ENCODE measurements around the gene EPN2. TPM values are rescaled to one million over a fixed set of nuclear protein-coding genes. Genes with fewer than 3 reads are reported as not detected.
A peak's percentile ranks its signal among the peaks of the same experiment; 100 is the strongest.

Gene EPN2
- total RNA-seq, 1 donor from 2014 or later, result 7.9 TPM

GRCh38 chr17:19361326-19361725 lies 124.2 kb downstream of the EPN2 start:
- Mint-ChIP-seq H3K27ac (no peak overlapping the region), H3K27me3 (peaks cover 17% of the 10 kb centered on the region), H3K36me3 (ENCODE audit: low read depth) (no peaks in the 10 kb centered on the region), H3K4me1 (peaks cover 11% of the 10 kb centered on the region), H3K4me3 (peak overlapping the region; percentile 42), H3K9me3 (no peaks in the 10 kb centered on the region)
- no peak for DNase-seq
- intact Hi-C loops (cut with micrococcal nuclease), result loop anchor here (5.0 kb wide), 1 partner anchor 286 kb away; the partner anchor contains the start of gene ALDH3A2

GRCh38 chr17:19361944-19362276 lies 124.7 kb downstream of the EPN2 start:
- H3K4me3 Mint-ChIP-seq, result peak overlapping the region; percentile 91
- H3K27ac Mint-ChIP-seq, result no peak overlapping the region
- H3K4me1 Mint-ChIP-seq, result peaks cover 12% of the 10 kb centered on the region
- peaks cover 17% of the 10 kb centered on the region for H3K27me3 Mint-ChIP-seq
- DNase-seq, result no peak
- no peaks in the 10 kb centered on the region for H3K36me3 Mint-ChIP-seq (ENCODE audit: low read depth)
- no peaks in the 10 kb centered on the region for H3K9me3 Mint-ChIP-seq
- intact Hi-C loops (cut with micrococcal nuclease), result loop anchor here (1.0 to 5.0 kb wide), 5 partner anchors 16 to 405 kb away; partner anchors contain the start of genes ALDH3A2 and MAPK7

GRCh38 chr17:19362277-19363113 lies 125.3 kb downstream of the EPN2 start, which contains the start of gene B9D1:
TSS of gene B9D1 (minus strand) at chr17:19362723. CDS start at chr17:19362569, 154 bp downstream.
- DNase-seq, result peak; percentile 97
- Mint-ChIP-seq H3K36me3 (ENCODE audit: low read depth) (no peaks in the 10 kb centered on the region), H3K4me3 (peak within 1 kb of the TSS; percentile 91), H3K27ac (peak within 1 kb of the TSS; percentile 58), H3K9me3 (no peaks in the 10 kb centered on the region), H3K27me3 (peaks cover 15% of the 10 kb centered on the region), H3K4me1 (peaks cover 15% of the 10 kb centered on the region)
- intact Hi-C loops (cut with micrococcal nuclease), result loop anchor here (1.0 to 5.0 kb wide), 5 partner anchors 16 to 404 kb away; partner anchors contain the start of genes ALDH3A2 and MAPK7

GRCh38 chr17:19363114-19363438 lies 125.9 kb downstream of the EPN2 start:
- intact Hi-C loops (cut with micrococcal nuclease), result loop anchor here (2.0 to 5.0 kb wide), 3 partner anchors 144 to 404 kb away; partner anchors contain the start of gene ALDH3A2
- Mint-ChIP-seq H3K27ac (no peak overlapping the region), H3K36me3 (ENCODE audit: low read depth) (no peaks in the 10 kb centered on the region), H3K27me3 (peaks cover 14% of the 10 kb centered on the region), H3K4me3 (peak overlapping the region; percentile 91), H3K9me3 (no peaks in the 10 kb centered on the region), H3K4me1 (peaks cover 19% of the 10 kb centered on the region)
- no peak for DNase-seq

GRCh38 chr17:19363460-19364035 lies 126.4 kb downstream of the EPN2 start:
- intact Hi-C loops (cut with micrococcal nuclease), result loop anchor here (2.0 to 5.0 kb wide), 3 partner anchors 143 to 403 kb away; partner anchors contain the start of gene ALDH3A2
- no peak overlapping the region for H3K27ac Mint-ChIP-seq
- H3K27me3 Mint-ChIP-seq, result peaks cover 10% of the 10 kb centered on the region
- H3K4me3 Mint-ChIP-seq, result peak overlapping the region; percentile 91
- H3K36me3 Mint-ChIP-seq (ENCODE audit: low read depth), result no peaks in the 10 kb centered on the region
- no peaks in the 10 kb centered on the region for H3K9me3 Mint-ChIP-seq
- H3K4me1 Mint-ChIP-seq, result peaks cover 24% of the 10 kb centered on the region
- peak; percentile 62 for DNase-seq

- Mint-ChIP-seq H3K27me3 (peaks cover 9% of the 10 kb centered on the region), H3K4me1 (peaks cover 37% of the 10 kb centered on the region)
These were observed 127.7 kb downstream of the EPN2 start for GRCh38 chr17:19364699-19365498.

GRCh38 chr17:19365499-19365817 lies 128.3 kb downstream of the EPN2 start:
- no peak overlapping the region for H3K4me3 Mint-ChIP-seq

More at GRCh38 chr17:19364699-19365498, 127.7 kb downstream of the EPN2 start:
- H3K36me3 Mint-ChIP-seq (ENCODE audit: low read depth), result no peaks in the 10 kb centered on the region
- intact Hi-C loops (cut with micrococcal nuclease), result loop anchor here (5.0 kb wide), 1 partner anchor 282 kb away; the partner anchor contains the start of gene ALDH3A2
- no peak overlapping the region for H3K4me3 Mint-ChIP-seq
- DNase-seq, result no peak
- H3K27ac Mint-ChIP-seq, result no peak overlapping the region
- H3K9me3 Mint-ChIP-seq, result no peaks in the 10 kb centered on the region

GRCh38 chr17:19365833-19366636 lies 128.9 kb downstream of the EPN2 start:
- Mint-ChIP-seq H3K27ac (no peak overlapping the region), H3K4me3 (no peak overlapping the region), H3K4me1 (peaks cover 47% of the 10 kb centered on the region), H3K36me3 (ENCODE audit: low read depth) (no peaks in the 10 kb centered on the region), H3K27me3 (peaks cover 5% of the 10 kb centered on the region), H3K9me3 (no peaks in the 10 kb centered on the region)
- no peak for DNase-seq
- intact Hi-C loops (cut with micrococcal nuclease), result no loop called here

More at GRCh38 chr17:19365499-19365817, 128.3 kb downstream of the EPN2 start:
- DNase-seq, result no peak
- intact Hi-C loops (cut with micrococcal nuclease), result no loop called here
- Mint-ChIP-seq H3K9me3 (no peaks in the 10 kb centered on the region), H3K36me3 (ENCODE audit: low read depth) (no peaks in the 10 kb centered on the region), H3K4me1 (peaks cover 42% of the 10 kb centered on the region), H3K27me3 (peaks cover 8% of the 10 kb centered on the region), H3K27ac (no peak overlapping the region)

- Mint-ChIP-seq H3K9me3 (no peaks in the 10 kb centered on the region), H3K27ac (no peak overlapping the region), H3K36me3 (ENCODE audit: low read depth) (no peaks in the 10 kb centered on the region), H3K4me1 (peaks cover 50% of the 10 kb centered on the region), H3K27me3 (peaks cover 2% of the 10 kb centered on the region), H3K4me3 (no peak overlapping the region)
- DNase-seq, result no peak
- intact Hi-C loops (cut with micrococcal nuclease), result no loop called here
These were observed 129.4 kb downstream of the EPN2 start for GRCh38 chr17:19366637-19366972.

- H3K4me3 Mint-ChIP-seq, result no peak overlapping the region
- intact Hi-C loops (cut with micrococcal nuclease), result no loop called here
- H3K4me1 Mint-ChIP-seq, result peaks cover 56% of the 10 kb centered on the region
- no peak for DNase-seq
- H3K27me3 Mint-ChIP-seq, result peaks cover 2% of the 10 kb centered on the region
- H3K36me3 Mint-ChIP-seq (ENCODE audit: low read depth), result no peaks in the 10 kb centered on the region
- H3K9me3 Mint-ChIP-seq, result no peaks in the 10 kb centered on the region
- no peak overlapping the region for H3K27ac Mint-ChIP-seq
These were observed 131.1 kb downstream of the EPN2 start for GRCh38 chr17:19368229-19368628.

- peak overlapping the region; percentile 81 for H3K4me3 Mint-ChIP-seq
- H3K27me3 Mint-ChIP-seq, result peaks cover 2% of the 10 kb centered on the region
- intact Hi-C loops (cut with micrococcal nuclease), result no loop called here
- H3K36me3 Mint-ChIP-seq (ENCODE audit: low read depth), result no peaks in the 10 kb centered on the region
- no peaks in the 10 kb centered on the region for H3K9me3 Mint-ChIP-seq
- peaks cover 56% of the 10 kb centered on the region for H3K4me1 Mint-ChIP-seq
- no peak overlapping the region for H3K27ac Mint-ChIP-seq
- no peak for DNase-seq
These were observed 132.1 kb downstream of the EPN2 start for GRCh38 chr17:19369107-19369778.

GRCh38 chr17:19369846-19370492 lies 132.8 kb downstream of the EPN2 start:
- intact Hi-C loops (cut with micrococcal nuclease), result no loop called here
- Mint-ChIP-seq H3K9me3 (no peaks in the 10 kb centered on the region), H3K36me3 (ENCODE audit: low read depth) (peaks cover 2% of the 10 kb centered on the region), H3K27me3 (peaks cover 2% of the 10 kb centered on the region), H3K27ac (peak overlapping the region; percentile 90), H3K4me1 (peaks cover 60% of the 10 kb centered on the region), H3K4me3 (peak overlapping the region; percentile 81)
- peak; percentile 86 for DNase-seq
